GM19455 (cell line): ENCODE data around the gene ZBTB7C.

Experiments used
- ATAC-seq: cut with Tn5 transposase; IDR thresholded peaks from one replicate; pipeline ENCODE4 v1.9.1; 2021; ENCODE audit not compliant: unreplicated experiment

ZBTB7C gene

GRCh38 chr18:48100651-48101165 is 308.5 kb downstream of the ZBTB7C start:
- no peak for ATAC-seq

GRCh38 chr18:48100165-48100575 is 309.0 kb downstream of the ZBTB7C start:
- ATAC-seq = no peak

- no peak for ATAC-seq
Measured at GRCh38 chr18:48099481-48100164, 309.6 kb downstream of the ZBTB7C start.

DNA sequence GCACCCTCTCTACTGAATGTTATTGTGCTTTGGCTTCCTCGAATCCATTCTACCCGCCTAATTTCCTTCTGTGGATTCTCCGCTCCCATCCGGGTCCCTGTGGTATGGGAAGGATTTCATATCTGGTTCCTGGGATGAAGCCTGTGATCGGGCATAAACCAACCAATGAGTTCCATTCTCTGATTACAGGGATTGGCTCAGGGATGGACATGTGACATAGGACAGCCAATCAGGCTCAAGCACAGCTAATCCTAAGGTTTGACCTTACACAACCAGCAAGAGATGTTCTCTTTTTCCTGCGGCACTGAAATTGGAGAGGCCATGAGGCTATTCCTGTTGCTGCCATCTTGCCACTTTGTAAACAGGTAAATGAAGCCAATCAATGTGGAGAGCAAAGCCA is 310.6 kb downstream of the ZBTB7C start:
- ATAC-seq = no peak

DNA sequence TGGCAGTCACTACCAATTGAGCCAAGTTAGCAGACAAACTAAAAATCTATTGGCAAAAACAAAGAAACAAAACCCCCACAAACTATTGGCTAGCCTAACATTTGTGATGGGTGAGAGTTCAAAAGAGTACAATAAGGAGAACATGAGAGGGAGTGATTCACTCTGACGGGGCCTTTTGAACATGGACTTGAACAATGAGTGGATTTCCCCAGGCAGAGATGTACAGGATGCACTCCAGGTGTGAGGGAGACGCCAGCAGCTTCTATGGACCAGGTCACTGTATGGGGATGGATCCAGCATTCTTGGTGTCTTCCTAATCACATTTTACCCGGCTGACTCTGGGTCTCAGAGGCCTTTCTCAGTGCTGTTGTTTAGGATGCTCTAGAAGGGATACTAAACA is 311.2 kb downstream of the ZBTB7C start:
- no peak for ATAC-seq

- no peak for ATAC-seq
Measured at GRCh38 chr18:48095726-48096125, 313.5 kb downstream of the ZBTB7C start.

DNA sequence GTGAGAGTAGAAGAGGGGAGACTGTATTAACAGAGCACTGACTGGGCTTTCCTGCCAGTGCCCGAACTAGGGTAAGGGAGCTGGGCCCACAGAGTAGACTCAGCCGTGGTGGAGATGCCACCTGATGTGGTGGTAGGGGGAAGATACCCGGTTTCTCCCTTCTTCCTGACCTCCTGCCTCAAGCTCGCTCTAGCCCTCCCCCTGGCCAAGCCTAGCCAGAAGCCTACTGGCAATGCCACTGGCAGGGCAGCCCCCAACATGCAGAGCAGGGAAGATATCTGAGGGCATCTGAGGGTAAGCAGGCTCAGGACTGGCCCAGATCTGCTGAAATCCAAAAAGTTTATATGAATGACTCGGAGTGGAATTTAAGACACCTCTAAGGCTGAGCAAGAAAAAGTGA is 316.1 kb downstream of the ZBTB7C start:
- ATAC-seq = no peak

DNA sequence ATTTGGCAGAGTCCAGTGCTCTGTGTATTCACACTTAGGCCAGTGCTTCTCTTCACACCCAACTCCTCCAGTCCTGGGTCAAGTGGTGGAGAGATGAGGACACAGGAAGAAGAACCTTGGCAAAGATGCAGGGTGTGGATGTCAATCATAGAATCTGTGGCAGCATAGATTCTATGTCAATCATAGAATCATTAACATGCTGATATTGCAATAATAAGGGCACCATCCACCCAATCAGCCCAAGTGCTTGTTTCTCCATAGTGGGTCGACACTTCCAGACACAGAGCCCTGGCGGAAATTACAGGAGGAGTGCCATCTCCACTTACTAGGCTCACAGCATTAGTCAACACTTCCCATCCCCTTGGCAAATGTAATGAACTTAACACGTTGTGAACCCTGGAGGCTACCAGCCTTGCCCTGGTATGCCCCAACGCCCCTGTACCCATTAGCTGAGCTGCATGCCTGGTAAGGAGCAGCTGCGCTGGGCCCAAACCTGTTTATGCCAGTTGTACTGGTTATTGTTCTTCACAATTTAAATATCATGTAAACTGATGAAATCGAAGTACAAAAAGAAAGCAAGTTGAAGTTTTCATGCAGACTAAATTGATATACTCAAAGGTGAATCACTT is 317.2 kb downstream of the ZBTB7C start:
- no peak for ATAC-seq

- no peak for ATAC-seq
Measured at GRCh38 chr18:48090702-48091101, 318.5 kb downstream of the ZBTB7C start.

GRCh38 chr18:48090021-48090420 is 319.2 kb downstream of the ZBTB7C start:
- no peak for ATAC-seq

GRCh38 chr18:48085781-48086487 is 323.2 kb downstream of the ZBTB7C start:
- no peak for ATAC-seq

DNA sequence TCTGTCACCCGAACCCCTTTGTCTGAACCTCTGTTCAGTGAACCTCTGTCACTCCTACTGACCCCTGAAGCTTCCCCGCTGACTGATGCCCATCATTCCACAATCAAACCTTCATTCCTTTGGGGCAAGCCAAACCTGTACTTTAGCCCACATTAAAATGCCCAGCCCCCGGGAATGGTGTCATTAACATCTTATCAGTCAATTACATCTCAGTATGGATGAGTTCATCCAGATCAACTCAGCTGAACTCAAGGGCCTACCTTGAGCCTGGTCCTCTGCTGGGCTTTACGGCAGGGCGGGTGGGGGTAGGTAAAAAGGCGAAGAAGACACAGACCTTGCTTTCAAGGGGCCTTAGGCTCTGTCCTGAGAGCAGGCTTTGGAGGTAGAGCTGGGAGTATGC is 324.3 kb downstream of the ZBTB7C start:
- no peak for ATAC-seq

DNA sequence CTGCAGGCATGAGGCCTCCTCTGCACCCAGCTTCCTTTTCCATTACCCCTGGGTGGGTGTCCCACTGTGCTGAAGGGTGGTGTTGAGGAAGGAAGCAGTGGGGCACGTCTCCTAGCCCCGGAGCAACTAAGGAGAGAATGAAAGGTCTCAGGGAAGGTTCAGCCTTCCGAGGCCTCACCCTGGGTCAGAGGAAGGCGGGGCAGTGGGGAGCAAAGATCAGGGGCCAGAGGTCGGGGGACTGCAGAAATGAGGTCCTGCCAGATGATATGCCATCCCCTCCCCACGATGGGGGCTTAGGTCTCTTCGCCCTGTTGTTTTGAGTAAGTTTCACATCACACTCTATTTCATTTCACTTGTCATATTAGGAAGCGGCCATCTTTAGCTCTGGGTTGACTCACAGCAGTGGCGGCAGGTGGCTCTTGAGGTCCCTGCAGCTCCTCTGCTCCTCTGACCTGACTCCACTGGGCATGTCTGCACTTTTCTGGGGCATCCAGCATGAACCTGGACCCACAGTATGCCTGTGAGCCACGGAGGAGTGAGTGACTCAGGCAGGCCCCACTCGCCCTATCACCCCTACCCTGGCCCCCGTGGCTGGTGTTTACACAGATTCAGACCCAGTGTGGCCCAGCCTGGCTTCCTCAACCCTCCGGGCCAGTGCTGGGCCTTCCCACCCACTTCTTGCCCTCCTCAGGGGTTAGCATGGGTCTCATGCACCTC is 325.0 kb downstream of the ZBTB7C start:
- no peak for ATAC-seq

DNA sequence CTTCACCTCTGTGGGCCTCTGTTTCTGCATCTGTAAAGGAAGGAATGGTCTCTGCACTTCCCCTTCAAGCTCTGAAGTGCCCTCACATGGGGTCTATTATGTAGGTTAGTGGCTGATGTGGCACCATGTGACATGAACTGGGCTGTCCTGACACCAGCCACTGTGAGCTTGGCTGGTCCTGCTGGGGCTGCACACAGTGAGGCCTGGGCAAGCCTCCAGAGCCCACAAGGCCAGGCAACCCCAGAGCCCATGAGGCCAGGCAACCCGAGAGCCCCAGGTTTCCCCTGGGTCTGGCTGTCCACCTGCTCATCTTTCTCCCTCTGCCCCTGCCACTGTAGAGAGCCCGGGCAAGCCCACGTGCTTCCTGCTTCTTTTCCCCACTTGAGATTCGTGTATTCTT is 328.6 kb downstream of the ZBTB7C start:
- no peak for ATAC-seq

DNA sequence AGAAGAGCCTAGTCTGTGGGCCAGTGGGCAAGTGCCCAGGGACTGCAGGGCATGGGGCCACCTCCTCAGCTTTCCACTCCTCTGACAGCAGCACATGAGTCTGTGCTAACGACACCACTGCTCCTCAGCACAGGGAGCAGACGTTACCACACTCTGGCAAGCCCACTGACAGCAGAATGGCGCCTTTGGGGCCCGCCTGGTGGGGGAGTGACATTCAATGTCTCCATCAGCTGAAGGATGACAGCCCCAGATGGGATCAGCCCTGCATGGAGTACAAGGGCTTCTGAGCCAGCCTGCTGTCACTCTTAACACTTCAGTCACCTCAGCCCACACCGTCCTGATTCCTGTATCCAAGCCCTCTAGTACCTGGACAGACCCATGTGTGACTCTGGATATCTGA is 329.3 kb downstream of the ZBTB7C start:
- no peak for ATAC-seq

DNA sequence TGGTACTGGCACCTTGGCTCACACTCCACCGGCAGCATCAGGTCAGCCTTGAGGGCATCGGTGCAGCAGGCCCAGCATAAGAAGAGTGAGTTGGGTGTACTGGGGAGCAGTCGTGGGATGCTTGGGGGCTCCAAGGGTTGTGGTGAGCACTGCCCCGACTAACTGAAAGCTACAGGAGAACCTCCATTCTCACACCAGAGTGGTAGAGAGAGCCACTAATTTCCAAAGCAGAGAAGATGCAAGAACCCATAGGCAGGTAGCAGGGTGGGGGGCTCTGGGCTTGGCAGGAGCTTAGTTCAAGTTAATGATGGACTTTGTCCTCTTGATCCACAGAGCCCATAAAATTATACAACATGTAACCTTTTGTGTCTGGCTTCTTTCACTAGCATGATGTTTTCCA is 330.7 kb downstream of the ZBTB7C start:
- no peak for ATAC-seq

DNA sequence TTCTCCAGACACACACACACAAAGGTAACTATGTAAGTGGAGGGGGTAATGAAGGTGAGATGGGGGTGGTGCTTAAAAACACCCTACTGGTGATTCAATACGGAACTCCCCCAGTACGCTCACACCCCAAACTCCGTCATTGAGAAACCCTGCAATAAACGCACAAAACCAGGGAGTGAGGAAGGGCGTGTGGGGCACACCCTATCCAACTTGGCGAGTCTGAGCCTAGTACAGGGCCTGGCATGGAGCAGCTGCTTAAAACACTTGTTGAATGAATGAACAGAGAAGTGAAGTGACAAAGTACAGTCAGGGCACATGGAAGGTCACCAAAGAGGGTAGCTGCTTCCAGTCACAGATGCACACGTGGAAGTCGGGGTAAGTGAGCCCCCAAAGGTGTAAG is 331.9 kb downstream of the ZBTB7C start:
- no peak for ATAC-seq

GRCh38 chr18:48076461-48076860 is 332.7 kb downstream of the ZBTB7C start:
- no peak for ATAC-seq

DNA sequence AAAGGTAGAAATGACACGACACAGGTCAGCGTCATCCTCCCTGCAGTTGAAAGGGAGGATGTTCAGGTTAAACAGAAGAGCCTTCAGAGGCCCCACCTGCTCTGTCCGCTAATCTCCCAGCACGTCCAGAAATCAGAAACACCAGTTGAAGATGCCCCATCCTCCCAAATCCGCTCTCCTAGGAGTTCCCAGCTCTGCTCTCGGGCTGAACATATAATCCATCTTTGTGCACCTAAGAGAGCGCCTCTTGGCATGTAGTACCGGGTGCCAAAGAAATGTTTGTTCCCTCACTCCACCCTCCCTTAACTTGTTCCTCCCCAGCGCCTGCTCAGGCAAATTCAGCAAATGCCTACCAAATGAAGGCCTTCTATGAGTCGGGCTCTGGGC is 333.5 kb downstream of the ZBTB7C start:
- no peak for ATAC-seq

- ATAC-seq = no peak
Measured at GRCh38 chr18:48074929-48075706, 334.1 kb downstream of the ZBTB7C start.
